DMS153 treated with DMSO at 0.1 percent for 48 hours (cell line): ENCODE results near the gene APP.
A peak's percentile ranks its signal among the peaks of the same experiment; 100 is the strongest.

Experiments
- DNase-seq: peaks from one replicate; lab custom pipeline; 2025; ENCODE audit not compliant: unreplicated experiment; lab: John Stamatoyannopoulos, UW

Gene APP

DNA sequence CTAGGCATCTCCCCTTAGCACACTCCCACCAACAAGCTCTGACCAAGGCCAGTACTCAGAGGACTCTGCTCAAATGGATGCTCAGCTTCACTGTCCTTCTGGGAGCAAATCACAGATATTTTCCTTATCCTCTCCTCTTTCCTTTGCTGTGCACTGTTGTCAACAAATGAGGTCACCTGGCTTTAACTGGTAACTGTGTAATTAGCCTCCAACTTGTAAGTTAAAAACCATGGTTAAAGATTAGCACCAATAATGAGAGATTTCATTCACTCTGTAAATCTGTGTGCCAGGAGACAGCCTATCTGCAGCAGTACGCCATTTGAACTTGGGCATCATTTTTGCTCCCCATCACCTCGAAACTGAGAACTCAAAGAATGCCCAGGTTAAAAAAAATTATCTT lies 286.3 kb downstream of the APP start:
- DNase-seq = no peak

DNA sequence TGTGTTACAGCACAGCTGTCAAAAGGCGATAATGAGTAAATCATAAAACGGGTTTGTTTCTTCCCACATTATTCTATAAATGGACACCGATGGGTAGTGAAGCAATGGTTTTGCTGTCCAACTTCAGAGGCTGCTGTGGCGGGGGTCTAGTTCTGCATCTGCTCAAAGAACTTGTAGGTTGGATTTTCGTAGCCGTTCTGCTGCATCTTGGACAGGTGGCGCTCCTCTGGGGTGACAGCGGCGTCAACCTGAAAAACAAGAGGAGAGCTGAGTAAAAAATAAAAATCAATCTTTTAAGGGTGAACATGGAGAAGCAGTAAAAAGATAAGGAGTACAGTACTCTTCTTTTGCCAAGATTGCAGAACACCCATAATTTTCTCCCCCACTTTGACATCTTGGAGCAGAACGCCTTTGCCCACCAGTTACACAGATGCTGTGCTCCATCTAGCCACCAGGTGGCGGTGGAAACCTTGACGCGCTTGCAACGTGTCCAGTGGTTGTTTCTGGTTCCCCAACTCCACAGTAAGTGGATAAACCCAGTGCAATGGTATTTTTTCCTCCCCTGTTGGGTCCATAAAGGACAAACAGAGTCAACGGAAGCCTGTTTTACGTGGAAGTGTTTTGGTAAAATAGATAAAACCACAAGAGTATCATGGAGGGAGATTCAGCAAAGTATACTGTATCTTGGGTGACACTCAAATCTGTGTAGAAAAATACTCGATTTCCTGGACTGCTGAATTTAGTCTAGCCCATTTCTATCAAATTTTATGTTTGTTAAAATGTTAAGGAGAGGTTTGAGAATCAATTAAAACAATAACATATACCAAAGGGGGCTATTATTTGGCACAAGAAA lies 288.8 kb downstream of the APP start:
- peak; percentile 8 for DNase-seq

DNA sequence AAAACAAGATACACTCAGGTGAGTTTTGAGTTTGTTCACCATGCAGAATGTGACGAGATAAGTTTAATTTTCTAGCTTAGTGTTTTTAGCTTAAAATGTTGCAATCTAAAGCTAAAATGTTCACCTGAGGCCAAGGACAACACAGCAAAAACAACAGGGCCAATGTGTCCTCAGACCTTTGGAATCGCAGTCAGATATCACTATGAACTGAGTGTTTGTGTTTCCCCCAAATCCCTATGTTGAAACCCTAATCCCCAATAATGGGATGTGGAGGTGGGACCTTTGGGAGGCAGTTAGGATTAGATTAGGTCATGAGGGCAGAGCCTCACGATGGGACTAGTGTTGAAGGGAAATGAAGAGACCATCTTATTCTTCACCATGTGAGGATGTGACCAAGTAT lies 291.4 kb downstream of the APP start:
- no peak for DNase-seq

DNA sequence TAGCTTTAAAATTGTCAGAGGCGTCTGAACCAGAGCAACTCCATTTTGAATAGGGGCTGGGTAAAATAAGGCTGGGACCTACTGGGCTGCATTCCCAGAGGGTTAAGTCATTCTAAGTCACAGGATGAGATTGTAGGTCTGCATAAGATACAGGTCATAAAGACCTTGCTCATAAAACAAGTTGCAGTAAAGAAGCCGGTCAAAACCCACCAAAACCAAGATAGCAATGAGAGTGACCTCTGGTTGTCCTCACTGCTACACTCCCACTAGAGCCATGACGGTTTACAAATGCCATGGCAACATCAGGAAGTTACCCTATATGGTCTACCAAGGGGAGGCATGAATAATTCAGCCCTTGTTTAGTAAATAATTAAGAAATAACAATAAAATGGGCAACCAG lies 292.2 kb downstream of the APP start:
- no peak for DNase-seq

DNA sequence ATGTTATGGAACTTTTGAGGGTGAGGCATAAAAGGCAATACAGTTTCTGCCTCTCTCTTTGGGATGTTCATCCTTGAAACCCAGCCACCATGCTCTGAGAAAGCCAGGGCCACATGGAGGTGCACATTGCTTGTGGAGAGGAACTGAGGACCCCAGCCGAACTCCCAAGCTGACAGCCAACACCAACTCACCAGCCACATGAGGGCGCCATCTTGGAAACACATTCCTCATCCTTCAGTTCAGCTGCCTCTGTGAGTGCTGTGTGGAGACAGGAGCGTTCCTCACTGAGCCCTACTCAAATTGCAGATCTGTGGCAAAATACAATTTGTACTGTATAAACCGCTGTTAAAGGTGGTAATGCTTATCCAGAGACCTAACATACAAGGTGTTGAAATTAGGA lies 298.3 kb downstream of the APP start:
- no peak for DNase-seq

DNA sequence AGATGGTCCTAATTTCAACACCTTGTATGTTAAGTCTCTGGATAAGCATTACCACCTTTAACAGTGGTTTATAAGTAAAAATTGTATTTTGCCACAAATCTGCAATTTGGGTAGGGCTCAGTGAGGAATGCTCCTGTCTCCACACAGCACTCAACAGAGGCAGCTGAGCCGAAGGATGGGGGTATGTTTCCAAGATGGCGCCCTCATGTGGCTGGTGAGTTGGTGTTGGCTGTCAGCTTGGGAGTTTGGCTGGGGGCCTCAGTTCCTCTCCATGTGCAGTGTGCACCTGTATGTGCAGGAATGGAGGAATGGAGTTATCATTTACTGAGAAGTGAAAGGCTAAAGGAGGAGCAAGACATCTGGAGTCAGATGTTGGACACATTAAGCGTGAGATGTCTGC lies 299.0 kb downstream of the APP start:
- no peak for DNase-seq

DNA sequence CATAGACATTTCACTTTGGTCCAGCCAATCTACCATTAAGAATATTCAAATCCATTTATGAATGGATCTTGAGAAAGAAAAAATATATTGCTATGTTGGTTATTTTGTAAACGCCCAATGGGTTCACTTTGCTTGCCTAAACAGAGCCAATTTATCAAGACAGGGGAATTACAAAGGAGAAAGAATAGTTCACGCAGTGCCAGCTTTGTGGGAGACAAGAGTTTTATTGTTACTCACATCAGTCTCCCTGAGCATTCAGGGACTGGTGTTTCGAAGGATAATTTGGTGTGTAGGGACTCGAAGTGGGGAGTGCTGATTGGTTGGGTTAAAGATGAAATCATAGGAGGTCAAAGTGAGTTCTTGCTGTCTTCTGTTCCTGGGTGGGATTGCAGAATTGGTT lies 300.5 kb downstream of the APP start:
- DNase-seq = no peak

DNA sequence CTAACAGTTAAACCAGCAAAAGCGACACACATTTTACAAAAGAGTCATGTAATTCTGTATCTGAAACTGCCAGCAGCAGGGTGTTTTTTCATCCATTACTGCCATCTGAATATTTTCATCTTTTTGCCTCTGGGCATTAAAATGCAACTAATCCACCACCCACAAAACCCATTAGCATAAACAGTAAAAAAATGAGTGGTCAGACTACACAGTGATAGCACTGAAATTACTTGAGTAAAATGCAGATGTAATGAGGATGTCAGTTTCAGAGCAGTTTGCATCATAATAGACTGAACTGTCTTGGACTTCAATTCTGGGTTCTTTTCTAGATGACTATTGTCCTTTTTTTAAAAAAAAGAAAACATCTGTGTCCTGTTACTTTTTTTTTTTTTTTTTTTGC lies 303.5 kb downstream of the APP start:
- no peak for DNase-seq

DNA sequence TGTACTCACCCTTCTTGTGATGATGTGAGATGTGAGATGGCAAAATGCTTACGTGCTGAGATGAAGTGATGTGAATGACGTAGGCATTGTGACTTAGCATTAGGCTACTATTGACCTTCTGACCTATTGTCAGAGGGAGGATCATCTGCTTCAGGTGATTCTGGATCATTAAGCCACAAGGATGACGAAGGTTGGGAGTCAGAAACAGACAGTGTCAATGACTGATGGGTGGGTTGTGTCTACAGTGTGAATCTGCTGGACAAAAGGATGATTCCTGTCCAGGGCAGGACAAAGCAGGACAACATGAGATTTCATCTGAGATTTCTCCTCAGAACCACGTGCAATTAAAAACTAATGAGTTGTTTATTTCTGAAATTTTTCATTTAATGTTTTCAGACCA lies 306.8 kb downstream of the APP start:
- DNase-seq = no peak

DNA sequence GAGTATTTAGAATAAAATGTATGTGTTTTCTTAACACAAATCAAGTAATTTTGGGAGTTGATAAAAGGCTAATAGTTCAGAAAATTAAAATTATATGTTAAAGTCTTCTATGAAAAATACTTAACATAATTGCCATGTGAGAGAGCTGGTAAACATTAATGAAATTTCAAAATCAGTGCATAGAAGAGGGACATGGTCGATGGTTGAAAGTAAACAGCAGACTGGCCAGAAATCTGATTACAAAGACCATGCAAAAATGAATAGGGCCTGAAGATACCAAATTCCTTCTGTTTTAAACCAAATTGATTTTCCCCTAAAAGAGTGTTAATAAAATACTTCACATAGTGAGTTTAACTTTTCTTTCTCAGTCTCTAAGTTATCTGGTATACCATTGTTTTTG lies 307.5 kb downstream of the APP start:
- no peak for DNase-seq

DNA sequence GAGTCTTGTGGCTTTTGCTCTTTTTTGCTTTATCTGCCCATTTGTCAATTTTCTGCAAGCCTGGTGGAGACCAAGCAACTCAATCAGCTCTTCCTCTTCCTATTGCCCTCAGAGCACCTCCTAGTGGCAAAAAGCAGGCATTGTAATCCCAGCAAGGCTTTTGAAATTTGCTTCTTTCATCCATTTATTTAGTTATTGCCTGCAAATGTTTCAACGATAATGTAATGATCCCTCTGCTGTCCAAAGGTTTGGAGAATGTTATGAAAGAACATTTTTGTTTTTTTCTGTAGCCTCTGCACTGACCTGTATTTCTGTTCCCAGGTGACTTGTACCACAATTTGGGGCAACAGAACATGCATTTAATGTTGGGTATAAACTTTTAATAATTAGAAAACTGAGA lies 308.0 kb downstream of the APP start:
- no peak for DNase-seq

DNA sequence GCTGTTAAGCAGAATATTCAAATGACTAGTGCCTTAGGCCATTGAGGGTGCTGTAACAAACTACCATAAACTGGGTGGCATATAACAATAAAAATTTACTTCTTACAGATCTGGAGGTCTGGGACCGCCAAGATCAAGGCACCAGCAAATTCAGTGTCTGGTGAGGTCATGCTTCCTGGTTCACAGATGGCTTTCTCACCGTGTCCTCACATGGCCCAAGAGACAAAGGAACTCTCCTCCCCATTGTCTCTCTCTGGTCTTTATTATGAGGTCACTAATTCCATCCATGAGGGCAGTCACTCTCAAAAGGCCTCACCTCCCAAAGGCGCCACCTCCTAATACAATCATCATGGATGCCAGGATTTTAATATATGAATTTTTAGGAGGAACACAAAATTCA lies 308.5 kb downstream of the APP start:
- DNase-seq = no peak

DNA sequence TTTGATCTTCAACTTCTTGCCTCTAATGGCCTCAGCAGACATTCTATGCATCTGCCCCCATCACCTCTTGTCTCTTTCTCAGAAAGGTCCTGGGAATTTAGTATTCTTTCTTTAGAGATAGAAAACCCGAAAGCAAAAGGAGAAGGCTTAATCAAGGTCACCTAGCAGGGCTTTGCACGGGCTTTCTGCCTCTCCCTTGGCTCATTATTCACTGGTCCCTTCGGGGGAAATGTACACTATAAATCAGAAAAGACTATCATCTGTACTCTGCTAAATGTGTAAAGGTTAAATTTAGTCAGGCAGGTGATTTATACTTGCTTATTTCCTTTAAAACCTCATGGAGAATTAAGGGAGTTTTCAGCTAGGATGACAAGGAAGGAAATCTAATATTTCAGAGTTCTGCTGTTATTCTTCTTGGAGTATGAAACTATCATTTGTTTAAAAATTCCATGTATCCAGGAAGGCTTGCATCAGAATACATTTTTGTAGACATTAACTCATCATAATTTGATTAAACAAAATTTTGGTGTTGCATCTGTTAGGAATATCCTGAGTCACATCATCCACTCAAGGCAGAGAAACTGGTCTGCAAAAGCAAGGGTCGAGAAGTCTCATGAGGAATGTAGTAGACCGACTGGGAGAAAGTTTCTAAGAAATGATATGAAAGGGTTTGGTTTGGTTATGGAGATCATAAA lies 311.2 kb downstream of the APP start:
- DNase-seq = no peak

DNA sequence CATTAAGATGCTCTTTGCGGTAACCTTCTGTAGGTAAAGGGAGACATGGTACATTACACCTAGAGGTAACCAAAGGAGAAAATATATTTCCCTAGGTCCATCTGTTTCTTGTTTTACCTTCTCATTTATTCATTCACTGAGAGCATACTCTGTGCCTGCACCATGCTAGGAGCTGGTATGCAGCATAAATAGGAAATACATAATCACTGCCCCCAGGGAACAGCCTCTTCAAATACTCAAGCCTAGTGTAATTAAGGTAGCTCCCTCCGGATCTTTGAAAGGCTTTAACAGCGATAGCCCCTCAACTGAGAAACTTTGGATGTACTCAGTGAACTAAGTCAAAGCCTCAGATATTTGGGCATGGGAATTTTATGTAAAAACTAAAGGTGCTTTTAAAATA lies 312.2 kb downstream of the APP start:
- no peak for DNase-seq

DNA sequence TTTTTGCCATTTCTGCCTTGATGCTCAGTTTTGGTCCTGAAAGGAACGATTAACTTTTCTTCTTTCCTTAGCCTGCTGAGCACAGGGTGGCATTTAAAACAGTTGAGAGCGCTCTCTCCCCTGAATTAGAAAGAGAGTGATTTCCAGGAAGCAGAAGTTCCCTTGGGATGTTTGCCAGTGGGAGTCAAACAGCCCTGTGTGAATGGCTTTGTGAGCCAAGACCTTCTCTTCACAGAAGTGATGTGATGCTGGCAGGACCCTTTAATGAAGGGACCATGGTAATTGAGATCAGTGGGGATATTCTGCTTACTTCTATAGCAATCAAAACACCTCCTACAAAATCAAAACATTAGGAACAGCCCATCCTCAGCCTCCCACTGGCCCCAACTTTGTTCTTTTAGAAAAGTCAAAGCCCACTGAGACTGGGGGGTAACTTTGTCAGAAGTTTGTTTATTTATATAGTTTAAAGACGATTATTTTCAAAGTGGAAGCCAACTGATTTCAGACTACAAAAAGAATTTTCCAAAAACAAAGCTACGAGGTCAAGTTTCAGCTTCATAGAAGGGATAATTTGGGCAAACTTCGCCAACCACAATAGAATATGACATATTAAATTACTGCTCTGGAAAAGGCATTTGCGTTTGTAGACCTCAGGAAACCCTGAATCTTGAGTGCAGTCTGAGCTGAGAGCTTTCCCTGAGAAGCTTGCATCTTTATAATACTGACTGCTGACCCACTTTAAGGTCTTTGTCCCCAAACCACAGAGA lies 313.1 kb downstream of the APP start:
- no peak for DNase-seq

DNA sequence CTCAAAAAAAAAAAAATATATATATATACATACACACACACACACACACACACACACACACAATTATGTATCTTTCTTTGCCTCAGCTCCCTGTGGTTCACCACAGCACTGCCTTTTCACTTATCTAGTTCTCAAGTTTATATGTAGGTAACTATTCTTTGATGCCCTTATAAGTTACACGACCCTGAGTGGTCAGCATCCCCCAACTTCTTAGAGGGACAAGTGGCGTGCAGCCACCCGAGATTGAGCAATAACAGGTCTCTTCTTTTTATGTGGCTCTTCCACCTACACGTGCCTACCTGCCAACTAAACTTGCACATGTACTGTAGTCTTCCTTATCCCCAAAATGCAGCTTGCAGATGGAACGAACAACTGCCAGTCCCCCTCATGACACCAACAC lies 315.0 kb downstream of the APP start:
- no peak for DNase-seq

DNA sequence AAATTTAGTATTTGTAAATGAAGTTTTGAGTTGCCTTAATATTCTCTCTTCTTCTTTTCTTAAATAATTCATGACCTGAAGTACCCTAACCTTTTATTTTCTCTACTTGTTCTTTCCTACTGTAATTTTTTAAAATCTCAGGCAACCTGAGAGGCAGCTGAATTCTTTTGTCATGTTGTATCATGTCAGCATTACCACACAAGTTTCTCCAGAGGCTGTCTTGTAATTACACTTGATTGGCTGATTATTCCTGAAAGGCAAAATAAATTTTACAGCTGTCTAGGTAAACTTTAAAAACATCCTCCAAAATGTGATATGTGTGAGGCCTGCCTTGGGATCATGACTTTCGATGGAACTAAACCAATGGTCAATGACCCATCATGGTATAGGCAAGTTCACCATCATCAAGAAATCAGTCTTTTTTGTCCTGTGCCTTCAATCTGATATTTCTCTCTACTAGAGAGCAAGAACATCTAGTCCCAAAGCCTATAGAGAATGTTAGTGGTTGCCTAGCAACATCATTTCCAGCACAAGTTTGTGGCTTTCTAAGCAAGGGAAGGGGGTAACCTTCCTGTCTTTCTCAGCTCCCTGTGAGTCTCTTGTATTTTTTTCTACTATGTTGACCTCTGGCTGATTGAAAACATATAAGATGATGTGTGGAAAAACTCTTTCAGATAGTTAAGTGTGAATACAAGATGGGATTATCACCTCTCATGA lies 320.3 kb downstream of the APP start:
- DNase-seq = no peak

DNA sequence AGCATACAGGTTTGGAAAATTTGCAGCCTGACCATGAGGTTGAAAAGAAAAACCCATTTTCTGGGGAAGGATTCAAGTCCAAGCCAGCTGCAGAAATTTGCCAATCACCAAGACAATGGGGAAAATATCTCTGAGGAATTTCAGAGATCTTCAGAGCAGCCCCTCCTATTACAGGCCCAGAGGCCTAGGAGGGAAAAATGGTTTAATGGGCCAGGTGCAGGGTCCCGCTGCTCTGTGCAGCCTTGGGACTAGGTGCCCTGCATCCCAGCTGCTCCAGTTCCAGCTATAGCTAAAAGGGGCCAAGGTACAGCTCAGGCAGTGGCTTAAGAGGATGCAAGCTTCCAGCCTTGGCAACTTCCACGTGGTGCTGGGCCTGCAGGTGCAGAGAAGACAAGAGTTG lies 322.3 kb downstream of the APP start:
- DNase-seq = no peak

DNA sequence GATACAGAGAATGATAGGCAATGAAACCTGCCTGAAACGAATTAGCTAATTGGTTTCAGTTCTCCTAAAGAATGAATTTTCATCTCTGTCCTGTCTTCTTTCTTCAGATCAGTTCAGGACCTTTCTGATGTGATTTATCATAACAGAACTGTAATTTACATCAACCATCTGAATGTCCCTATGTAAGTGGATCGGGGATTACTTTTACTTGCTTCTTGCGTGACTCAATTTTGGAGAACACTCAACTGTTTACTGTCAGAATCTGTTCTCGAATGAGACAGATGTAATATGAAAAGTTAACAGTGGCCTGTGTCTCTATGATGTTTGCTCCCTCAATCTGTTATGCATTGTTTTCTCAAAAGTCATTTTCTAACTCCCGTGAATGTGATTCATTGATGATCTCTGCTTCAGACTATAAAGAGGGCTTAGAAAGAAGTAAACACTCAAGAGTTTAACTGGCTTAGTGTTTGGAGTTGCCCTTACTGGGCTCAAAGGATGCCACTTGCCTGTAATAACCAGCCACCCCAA lies 324.8 kb downstream of the APP start:
- DNase-seq = no peak

DNA sequence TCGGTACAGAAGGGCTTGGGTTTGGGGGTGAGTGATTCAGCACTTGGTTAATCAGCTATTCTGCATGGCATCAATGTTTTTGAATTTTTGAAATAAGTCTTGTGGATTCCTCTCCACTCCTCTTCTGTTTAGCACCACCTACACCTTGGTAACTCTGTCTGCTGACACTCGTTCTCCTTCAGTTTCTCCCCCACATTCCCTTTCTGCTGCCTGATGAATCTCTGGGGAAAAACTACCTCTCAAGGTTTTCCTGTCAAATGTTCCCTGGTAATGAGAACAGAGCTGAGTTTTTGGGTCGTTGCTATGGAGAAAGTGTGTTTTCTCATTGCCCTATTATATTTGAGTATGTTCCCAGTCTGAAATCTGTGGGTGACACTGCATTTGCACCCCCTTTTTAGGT lies 327.6 kb downstream of the APP start:
- DNase-seq = no peak

DNA sequence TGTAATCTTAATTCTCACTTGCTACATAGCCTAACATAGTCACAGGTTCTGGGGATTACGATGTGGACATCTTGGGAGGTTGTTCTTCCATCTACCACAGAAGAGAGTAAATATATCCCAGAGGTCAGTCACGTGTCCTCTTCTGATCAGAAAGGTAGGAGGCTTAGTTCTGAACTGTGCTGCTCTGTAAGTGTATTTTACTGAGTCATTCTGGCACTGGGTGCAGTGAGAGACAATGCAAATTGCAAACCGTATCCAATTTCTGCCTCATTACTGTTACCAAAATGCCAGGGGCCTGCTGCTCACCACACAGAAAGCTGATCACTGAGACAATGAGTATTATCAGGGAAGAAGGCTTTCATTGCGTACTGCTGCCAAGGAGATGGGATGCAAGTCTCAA lies 331.8 kb downstream of the APP start:
- DNase-seq = no peak
